PFSK-1 (cell line): ENCODE results near the gene NKTR.

ENCODE experiments used
- FOXP2 ChIP-seq: optimal IDR thresholded peaks from 2 replicates; pipeline ENCODE3; 2011; ENCODE audit warnings: borderline replicate concordance, control low read depth, inconsistent platforms; ENCODE audit not compliant: insufficient read depth; ENCODE audit errors: extremely low read length, extremely low read depth
- POLR2AphosphoS5 ChIP-seq: IDR thresholded peaks from 2 replicates; pipeline ENCODE4 v1.6.1; 2012; ENCODE audit warnings: low read depth, mild to moderate bottlenecking, control low read depth, low read length, moderate library complexity
- SIN3A ChIP-seq: IDR thresholded peaks from 2 replicates; pipeline ENCODE4 v1.6.1; 2012; ENCODE audit warnings: mild to moderate bottlenecking, low read length, moderate library complexity, borderline replicate concordance; ENCODE audit not compliant: insufficient read depth
- TAF1 ChIP-seq: IDR thresholded peaks from 2 replicates; pipeline ENCODE4 v1.6.1; 2012; ENCODE audit warnings: low read length, control low read depth, borderline replicate concordance; ENCODE audit not compliant: insufficient read depth
- TF ChIP-seq, protein P1 (sequence below), 2 experiments: IDR thresholded peaks; 2 replicates each; pipeline versions ENCODE4 v1.6.1 to v1.8.0; 2011 to 2012; ENCODE audit warnings: low read depth in 2 of 2, low read length in 2 of 2, control low read depth in 1 of 2, inconsistent platforms in 1 of 2, mild to moderate bottlenecking in 1 of 2, moderate library complexity in 1 of 2; ENCODE audit not compliant: insufficient read depth in 1 of 2

Gene NKTR

DNA sequence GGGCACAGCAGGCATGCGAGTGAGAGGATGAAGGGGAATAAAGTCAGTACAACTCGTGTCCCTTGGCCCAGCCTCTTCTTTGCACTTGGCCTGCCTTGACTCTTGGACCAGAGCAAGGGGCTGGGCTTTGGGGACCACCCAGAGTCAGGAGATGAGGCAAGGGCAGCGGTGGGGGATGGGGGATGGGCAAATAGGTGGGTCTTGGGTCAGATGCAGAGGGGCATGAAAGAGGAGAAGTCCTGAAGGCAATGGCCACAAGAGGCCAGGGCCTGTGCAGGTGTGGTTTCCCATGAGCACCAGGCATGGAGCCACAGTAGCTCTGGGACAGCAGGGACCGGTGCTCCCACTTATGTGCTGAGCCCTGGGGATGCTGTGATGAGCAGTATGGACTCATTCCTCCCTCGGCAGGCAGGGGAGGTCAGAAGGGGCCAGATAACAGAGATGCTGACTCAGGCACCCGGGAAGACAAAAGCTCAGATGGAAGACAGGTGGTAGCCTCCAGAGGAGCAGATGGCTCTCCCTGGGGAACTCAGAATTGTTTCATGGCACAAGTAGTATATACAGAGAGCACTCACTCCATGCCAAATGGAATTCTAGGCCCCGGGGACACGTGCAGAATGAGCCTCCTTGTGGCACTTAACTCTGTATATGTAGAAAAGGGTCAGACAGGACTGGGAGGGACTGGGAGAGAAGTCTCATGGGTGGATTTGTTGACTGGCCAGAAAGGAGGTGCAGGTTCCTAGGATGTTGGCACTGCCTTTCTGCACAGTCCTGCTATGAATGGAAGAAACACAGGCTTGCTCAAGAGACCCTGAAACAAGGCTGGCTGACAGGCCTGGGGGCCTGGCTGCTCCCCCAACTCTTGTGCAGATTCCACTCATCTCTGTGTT is 67.3 kb downstream of the NKTR start:
- no peak for TF ChIP-seq TAF1
- no peak for TF ChIP-seq POLR2AphosphoS5
- no peak for TF ChIP-seq FOXP2

DNA sequence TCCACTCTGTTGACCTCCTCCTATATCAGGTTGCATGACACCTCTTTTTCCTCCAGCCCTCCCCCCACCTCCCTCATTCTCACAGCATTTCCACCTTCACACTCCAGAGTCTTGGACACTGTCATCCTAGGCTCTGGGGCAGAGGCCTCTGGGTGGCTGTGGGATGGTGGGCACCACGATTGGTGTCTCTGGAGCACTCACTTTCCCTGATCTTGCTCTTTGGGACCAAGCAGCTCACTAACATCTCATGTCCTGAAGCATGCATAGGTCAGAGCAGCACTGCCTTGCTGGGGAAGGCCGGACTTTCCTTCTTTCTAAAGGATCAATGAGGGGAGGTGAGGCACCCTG is 67.9 kb downstream of the NKTR start:
- TF ChIP-seq SIN3A (no peak), TAF1 (no peak), FOXP2 (no peak), POLR2AphosphoS5 (no peak)
- TF ChIP-seq, protein P1, sequence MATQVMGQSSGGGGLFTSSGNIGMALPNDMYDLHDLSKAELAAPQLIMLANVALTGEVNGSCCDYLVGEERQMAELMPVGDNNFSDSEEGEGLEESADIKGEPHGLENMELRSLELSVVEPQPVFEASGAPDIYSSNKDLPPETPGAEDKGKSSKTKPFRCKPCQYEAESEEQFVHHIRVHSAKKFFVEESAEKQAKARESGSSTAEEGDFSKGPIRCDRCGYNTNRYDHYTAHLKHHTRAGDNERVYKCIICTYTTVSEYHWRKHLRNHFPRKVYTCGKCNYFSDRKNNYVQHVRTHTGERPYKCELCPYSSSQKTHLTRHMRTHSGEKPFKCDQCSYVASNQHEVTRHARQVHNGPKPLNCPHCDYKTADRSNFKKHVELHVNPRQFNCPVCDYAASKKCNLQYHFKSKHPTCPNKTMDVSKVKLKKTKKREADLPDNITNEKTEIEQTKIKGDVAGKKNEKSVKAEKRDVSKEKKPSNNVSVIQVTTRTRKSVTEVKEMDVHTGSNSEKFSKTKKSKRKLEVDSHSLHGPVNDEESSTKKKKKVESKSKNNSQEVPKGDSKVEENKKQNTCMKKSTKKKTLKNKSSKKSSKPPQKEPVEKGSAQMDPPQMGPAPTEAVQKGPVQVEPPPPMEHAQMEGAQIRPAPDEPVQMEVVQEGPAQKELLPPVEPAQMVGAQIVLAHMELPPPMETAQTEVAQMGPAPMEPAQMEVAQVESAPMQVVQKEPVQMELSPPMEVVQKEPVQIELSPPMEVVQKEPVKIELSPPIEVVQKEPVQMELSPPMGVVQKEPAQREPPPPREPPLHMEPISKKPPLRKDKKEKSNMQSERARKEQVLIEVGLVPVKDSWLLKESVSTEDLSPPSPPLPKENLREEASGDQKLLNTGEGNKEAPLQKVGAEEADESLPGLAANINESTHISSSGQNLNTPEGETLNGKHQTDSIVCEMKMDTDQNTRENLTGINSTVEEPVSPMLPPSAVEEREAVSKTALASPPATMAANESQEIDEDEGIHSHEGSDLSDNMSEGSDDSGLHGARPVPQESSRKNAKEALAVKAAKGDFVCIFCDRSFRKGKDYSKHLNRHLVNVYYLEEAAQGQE (IDR thresholded peaks at IDR 0.05; ENCODE audit: insufficient read depth in 1 of 2, low read depth in 2 of 2, low read length in 2 of 2) = no peak

DNA sequence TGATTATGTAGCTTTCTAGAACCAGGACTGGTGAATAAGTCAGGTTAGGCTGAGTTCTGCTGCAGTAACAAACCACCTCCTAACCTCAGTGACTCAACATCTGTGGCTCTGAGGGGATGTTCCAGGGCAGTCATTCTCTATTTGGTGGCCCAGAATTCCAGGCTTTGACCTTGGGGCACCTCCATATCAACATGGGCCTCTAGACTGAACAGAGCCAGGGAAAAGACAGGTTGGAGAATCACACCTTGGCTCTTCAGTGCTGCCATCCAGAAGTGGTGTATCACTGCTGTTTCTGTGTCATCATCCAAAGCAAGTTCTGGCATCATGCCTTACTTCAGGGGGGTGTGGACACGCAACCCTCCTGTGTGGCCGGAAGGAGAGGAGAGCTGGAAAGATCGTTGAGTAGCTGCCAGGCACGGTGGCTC is 68.3 kb downstream of the NKTR start:
- no peak for TF ChIP-seq FOXP2
- TF ChIP-seq, protein P1 (IDR thresholded peaks at IDR 0.05; ENCODE audit: insufficient read depth in 1 of 2, low read depth in 2 of 2, low read length in 2 of 2) = no peak
- TF ChIP-seq TAF1 = no peak
- no peak for TF ChIP-seq POLR2AphosphoS5
- no peak for TF ChIP-seq SIN3A

DNA sequence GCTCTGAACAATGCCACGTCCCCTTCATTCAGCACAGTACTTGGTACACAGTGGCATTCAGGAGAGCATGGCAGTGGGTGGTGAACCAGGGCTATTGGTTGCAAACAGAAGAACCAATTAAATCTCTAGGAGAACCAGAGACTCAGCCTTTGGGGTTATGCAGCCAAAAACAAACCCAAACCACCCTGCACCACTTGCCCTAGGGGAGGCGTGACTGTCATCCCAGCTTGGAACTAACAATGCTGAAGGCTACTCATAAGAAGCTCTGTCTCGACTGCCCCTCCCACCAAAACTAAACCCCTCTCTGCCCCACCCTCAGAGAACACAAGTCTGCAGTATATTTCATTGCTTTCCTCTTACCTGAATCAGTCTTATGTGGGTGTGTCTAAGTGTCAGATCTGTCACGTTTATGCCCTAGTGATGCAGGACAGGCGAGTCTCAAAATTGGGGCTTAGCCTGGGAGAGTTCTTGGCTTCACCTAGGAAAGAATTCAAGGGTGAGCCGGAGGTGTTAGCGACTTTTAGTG is 69.6 kb downstream of the NKTR start:
- no peak for TF ChIP-seq POLR2AphosphoS5
- TF ChIP-seq SIN3A = no peak
- no peak for TF ChIP-seq FOXP2
- no peak for TF ChIP-seq TAF1
- TF ChIP-seq, protein P1 (IDR thresholded peaks at IDR 0.05; ENCODE audit: insufficient read depth in 1 of 2, low read depth in 2 of 2, low read length in 2 of 2) = no peak

DNA sequence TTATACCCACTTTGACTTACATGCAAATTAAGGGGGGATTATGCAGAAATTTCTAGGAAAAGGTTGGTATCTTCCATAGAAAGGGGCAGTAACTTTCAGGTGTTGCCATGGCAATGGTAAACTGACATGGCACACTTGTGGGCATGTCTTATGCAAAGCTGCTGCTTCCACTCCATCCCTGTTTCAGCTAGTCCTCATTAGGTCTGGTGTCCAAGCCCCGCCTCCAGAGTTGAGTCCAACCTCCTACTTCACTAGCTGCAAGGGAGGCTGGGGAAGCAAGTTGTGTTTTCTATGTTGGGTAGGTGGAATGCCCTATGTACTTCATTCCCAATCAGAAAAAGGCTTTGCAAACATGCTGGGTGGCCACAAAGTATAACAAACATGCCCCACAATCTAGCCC is 70.2 kb downstream of the NKTR start:
- TF ChIP-seq FOXP2 = no peak
- TF ChIP-seq TAF1 = no peak
- no peak for TF ChIP-seq SIN3A
- TF ChIP-seq, protein P1 (IDR thresholded peaks at IDR 0.05; ENCODE audit: insufficient read depth in 1 of 2, low read depth in 2 of 2, low read length in 2 of 2) = no peak
- no peak for TF ChIP-seq POLR2AphosphoS5
